Globus pallidus (tissue), 1 donor: ENCODE results near the gene HOXD9.

ENCODE experiments used
- DNase-seq: peaks from one replicate; pipeline ENCODE4 v3.0.0-alpha.2; 2015; ENCODE audit warnings: low spot score

Gene HOXD9

DNA sequence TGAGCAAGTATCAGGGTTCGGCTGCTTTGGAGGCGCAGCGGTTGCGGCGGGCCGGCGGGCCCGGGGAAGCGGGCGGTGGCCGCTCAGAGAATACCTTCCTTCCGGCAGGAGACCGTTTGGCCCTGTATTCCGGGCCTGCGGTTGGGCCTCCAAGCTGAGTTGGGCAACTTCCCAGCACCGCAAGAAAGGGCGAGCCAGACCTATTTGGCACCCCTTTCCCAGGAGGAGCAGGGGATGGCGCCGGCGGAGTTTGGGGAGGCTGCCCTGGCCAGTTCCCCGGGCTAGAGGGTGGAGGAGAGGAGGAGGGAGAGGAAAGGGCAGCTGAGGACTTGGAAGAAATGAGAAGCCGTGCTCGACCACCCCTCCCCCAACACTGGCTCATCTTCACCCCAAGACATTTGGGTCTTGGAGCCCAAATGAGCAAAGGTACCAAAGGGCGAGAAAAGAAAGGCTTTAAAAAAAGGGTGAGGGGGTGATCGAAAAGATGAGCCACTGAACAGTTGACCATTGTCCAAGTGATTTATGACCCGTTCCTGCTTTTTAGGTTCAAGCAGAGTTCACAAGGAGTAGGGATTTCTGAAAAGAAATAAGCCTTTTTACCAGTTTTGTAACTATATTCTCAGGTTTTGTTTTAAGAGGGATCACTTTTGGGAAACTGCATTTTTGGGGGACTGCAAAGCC, 43.0 kb downstream of the HOXD9 start:
- no peak for DNase-seq

- DNase-seq, result no peak
Observed at GRCh38 chr2:176166272-176166671, 43.8 kb downstream of the HOXD9 start.

DNA sequence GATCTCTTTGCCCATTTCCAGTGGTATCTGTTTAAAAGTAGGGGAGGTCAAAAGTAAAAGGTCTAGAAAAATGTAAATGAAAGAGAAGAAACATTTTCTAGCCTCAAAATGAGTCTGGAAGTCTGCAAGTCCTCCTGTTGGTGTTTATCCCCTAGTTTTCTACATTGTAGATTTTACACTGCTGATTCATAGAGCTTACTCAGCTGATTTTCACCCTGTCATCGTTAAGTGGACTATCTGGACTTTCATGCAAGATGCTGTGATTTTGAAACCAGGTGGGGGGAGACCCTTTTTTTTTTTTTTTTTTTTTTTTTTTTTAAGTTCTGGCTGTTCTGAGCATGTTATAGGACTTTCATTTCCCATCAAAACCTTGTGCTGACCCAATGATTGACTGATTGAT, 44.9 kb downstream of the HOXD9 start:
- no peak for DNase-seq

DNA sequence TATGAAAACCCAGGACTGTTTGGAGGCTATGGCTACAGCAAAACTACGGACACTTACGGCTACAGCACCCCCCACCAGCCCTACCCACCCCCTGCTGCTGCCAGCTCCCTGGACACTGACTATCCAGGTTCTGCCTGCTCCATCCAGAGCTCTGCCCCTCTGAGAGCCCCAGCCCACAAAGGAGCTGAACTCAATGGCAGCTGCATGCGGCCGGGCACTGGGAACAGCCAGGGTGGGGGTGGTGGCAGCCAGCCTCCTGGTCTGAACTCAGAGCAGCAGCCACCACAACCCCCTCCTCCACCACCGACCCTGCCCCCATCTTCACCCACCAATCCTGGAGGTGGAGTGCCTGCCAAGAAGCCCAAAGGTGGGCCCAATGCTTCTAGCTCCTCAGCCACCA, 46.7 kb downstream of the HOXD9 start:
- DNase-seq, result no peak

- DNase-seq, result no peak
Observed at GRCh38 chr2:176169711-176170110, 47.2 kb downstream of the HOXD9 start.

- no peak for DNase-seq
Observed at GRCh38 chr2:176170602-176171305, 48.2 kb downstream of the HOXD9 start.

- DNase-seq, result no peak
Observed at GRCh38 chr2:176171351-176172006, 49.0 kb downstream of the HOXD9 start.

- DNase-seq, result no peak
Observed at GRCh38 chr2:176172007-176172894, 49.7 kb downstream of the HOXD9 start.

DNA sequence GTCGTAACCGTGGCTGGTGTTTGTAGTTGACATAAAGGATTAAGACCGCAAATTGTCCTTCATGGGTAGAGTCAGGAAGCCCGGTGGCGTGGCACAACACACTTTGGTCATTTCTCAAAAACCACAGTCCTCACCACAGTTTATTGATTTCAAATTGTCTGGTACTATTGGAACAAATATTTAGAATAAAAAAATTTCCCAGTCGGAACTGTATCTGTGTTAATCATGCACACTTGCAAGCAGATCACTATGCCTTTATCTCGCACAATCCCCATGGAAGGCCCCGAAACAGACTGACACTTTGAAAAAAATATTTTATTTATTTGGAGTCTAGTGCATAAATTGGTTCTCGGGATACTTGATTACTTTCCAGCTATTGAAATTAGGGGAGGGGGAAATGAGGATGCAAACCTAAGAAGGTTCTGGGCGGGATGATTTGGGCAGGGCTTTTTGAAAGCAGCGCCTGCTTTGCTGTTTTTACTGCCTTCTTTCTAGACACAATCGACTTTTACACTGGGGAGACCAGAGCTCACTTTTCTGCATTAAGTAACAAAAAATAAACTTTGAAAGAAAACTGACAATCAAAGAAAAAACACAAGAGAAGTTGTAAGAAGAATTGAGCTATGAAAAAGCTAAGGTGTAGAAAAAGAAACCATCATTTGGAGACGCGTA, 50.5 kb downstream of the HOXD9 start:
- no peak for DNase-seq

GRCh38 chr2:176173567-176174381, 51.3 kb downstream of the HOXD9 start:
- no peak for DNase-seq

DNA sequence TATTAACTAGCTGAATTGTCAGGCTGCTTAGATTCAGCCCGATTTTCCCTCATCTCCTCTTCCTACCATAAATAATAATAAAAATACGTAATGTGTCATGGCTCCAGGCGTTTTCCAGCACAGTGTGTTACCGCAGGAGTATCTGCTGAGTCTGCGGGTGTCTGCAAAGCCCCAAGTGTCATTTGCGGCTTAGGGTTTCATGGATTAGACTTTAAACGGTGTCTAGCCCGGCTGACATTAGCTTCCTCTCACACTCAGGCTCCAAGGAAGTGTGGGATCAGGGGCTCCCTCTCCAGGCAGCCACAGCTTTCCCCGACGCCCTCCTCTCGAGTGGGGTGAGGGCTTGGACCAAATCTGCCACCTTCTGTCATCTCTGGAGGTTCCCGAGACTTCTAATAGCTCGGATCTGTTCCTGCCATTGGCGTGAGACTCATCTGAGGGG, 51.9 kb downstream of the HOXD9 start:
- DNase-seq, result peak; percentile 71
